GM19328 (cell line): Measurements from ENCODE around the gene SLC7A10.

Experiments used
- ATAC-seq: cut with Tn5 transposase; IDR thresholded peaks from one replicate; pipeline ENCODE4 v1.9.1; 2021; ENCODE audit warnings: mild to moderate bottlenecking, moderate library complexity; ENCODE audit not compliant: unreplicated experiment

The SLC7A10 gene

GRCh38 chr19:33255781-33256180 is 30.1 kb upstream of the SLC7A10 start:
- no peak for ATAC-seq

- no peak for ATAC-seq
Observed at GRCh38 chr19:33254245-33254824, 28.7 kb upstream of the SLC7A10 start.

- ATAC-seq: no peak
Observed at GRCh38 chr19:33252971-33253370, 27.3 kb upstream of the SLC7A10 start.

- no peak for ATAC-seq
Observed at GRCh38 chr19:33252418-33252962, 26.8 kb upstream of the SLC7A10 start.

- ATAC-seq: no peak
Observed at GRCh38 chr19:33251526-33252090, 26.0 kb upstream of the SLC7A10 start.

- no peak for ATAC-seq
Observed at GRCh38 chr19:33251076-33251475, 25.4 kb upstream of the SLC7A10 start.

GRCh38 chr19:33250500-33250899 is 24.9 kb upstream of the SLC7A10 start:
- ATAC-seq: no peak

GRCh38 chr19:33249740-33250366 is 24.2 kb upstream of the SLC7A10 start:
- ATAC-seq: no peak

- no peak for ATAC-seq
Observed at GRCh38 chr19:33248954-33249613, 23.4 kb upstream of the SLC7A10 start.

- ATAC-seq: no peak
Observed at GRCh38 chr19:33248553-33248953, 22.9 kb upstream of the SLC7A10 start.

- no peak for ATAC-seq
Observed at GRCh38 chr19:33248104-33248503, 22.5 kb upstream of the SLC7A10 start.

- ATAC-seq: no peak
Observed at GRCh38 chr19:33247441-33247819, 21.8 kb upstream of the SLC7A10 start.

GRCh38 chr19:33246709-33247440 is 21.2 kb upstream of the SLC7A10 start:
- no peak for ATAC-seq

GRCh38 chr19:33245948-33246708 is 20.5 kb upstream of the SLC7A10 start:
- ATAC-seq: no peak

- ATAC-seq: no peak
Observed at GRCh38 chr19:33242911-33243310, 17.3 kb upstream of the SLC7A10 start.

- no peak for ATAC-seq
Observed at GRCh38 chr19:33242131-33242530, 16.5 kb upstream of the SLC7A10 start.

- ATAC-seq: no peak
Observed at GRCh38 chr19:33241530-33242101, 16.0 kb upstream of the SLC7A10 start.

GRCh38 chr19:33241091-33241529 is 15.5 kb upstream of the SLC7A10 start:
- ATAC-seq: no peak

- ATAC-seq: no peak
Observed at GRCh38 chr19:33240181-33240771, 14.6 kb upstream of the SLC7A10 start.
